Activated CD4-positive, alpha-beta T cell treated with anti-CD3 and anti-CD28 coated beads for 36 hours (primary cell): Measurements from ENCODE around the gene PRKG1. TPM values are rescaled to one million over a fixed set of nuclear protein-coding genes. Genes with fewer than 3 reads are reported as not detected.

ENCODE experiments used
- ATAC-seq: fragments of 200-7000 bp; cut with Tn5 transposase; one replicate; pipeline ENCODE4 v1.10.0; 2021; ENCODE audit warnings: mild to moderate bottlenecking, moderate library complexity
- CTCF ChIA-PET: fragments of 350-600 bp; sonication (Branson Sonifier 250); formaldehyde crosslinking; loops from one replicate; lab custom pipeline; 2021; ENCODE audit warnings: antibody characterized with exemption; lab: Charles Lee
- POLR2A ChIA-PET: fragments of 350-600 bp; sonication (Branson Sonifier 250); formaldehyde crosslinking; loops from one replicate; lab custom pipeline; 2021; ENCODE audit warnings: antibody characterized with exemption, inconsistent platforms; lab: Charles Lee
- DNase-seq: peaks from one replicate; pipeline ENCODE4 v3.0.0-alpha.2; 2020
- H3K27ac Mint-ChIP-seq: one replicate; pipeline ENCODE4 v1.8.0; 2021; ENCODE audit warnings: mixed read lengths
- H3K27me3 Mint-ChIP-seq: one replicate; pipeline ENCODE4 v1.8.0; 2021; ENCODE audit warnings: mixed read lengths
- H3K36me3 Mint-ChIP-seq: one replicate; pipeline ENCODE4 v1.8.0; 2021; ENCODE audit warnings: low read depth, mixed read lengths
- H3K4me1 Mint-ChIP-seq: one replicate; pipeline ENCODE4 v1.8.0; 2021; ENCODE audit warnings: mixed read lengths
- H3K4me3 Mint-ChIP-seq: one replicate; pipeline ENCODE4 v1.8.0; 2021; ENCODE audit warnings: mild to moderate bottlenecking, moderate library complexity, mixed read lengths
- H3K9me3 Mint-ChIP-seq: one replicate; pipeline ENCODE4 v1.8.0; 2021; ENCODE audit warnings: low read depth, mixed read lengths
- intact Hi-C, 2 experiments: fragments of 100-400 bp; cut with DNase I in 1 of 2; cut with micrococcal nuclease in 1 of 2; formaldehyde crosslinking; loops; one replicate each; pipeline versions ENCODE4 v1.14.2 to v1.15.1; 2022 to 2024; cut with DNase I, micrococcal nuclease
- total RNA-seq, 2 experiments: library from RNA; stranded (reverse); gene quantifications; one replicate each; pipeline ENCODE4 v1.2.3, GENCODE V29; 2021

Gene PRKG1
- total RNA-seq, 2 experiments from 2014 or later: not detected

DNA sequence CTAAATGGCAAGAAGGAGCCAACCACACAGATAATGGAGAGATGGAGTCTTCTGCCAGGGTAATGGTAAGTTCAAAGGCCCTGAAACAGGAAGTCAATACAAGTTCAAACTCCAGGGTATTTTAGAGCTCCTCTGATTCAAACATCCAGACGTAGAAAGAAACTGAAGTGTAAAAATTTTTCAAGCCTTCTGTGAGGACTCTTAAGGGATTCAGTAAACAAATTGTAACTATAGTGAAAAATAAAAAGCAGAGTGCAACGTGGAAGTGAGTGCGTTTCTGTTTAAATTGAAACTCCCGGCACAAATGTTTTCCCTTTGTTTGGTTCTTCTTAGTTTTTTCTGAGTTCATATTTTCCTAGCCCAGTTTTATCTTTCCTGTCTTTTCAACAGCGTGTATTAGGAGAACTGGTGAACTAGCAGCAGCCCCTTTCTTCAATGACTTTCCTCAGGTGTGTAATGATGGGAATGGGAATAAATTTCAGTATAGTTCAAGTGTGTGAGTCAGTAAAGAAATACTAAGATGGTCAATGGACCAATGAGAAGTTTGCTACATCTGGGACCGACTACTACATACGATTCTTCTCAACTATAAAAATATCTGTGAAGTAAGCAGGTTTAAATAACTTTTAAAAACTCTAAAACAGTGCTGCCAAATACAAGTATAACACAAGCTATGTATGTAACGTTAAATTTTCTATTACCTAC, 326.3 kb downstream of the PRKG1 start:
- no peak for DNase-seq
- ATAC-seq: no peak
- Mint-ChIP-seq H3K27ac (no peak overlapping the region), H3K27me3 (peaks cover 6% of the 10 kb centered on the region), H3K36me3 (no peaks in the 10 kb centered on the region), H3K9me3 (no peaks in the 10 kb centered on the region), H3K4me1 (no peaks in the 10 kb centered on the region), H3K4me3 (no peak overlapping the region)
- intact Hi-C loops: no loop called here
- POLR2A ChIA-PET: no interaction called here
- CTCF ChIA-PET: no interaction called here

DNA sequence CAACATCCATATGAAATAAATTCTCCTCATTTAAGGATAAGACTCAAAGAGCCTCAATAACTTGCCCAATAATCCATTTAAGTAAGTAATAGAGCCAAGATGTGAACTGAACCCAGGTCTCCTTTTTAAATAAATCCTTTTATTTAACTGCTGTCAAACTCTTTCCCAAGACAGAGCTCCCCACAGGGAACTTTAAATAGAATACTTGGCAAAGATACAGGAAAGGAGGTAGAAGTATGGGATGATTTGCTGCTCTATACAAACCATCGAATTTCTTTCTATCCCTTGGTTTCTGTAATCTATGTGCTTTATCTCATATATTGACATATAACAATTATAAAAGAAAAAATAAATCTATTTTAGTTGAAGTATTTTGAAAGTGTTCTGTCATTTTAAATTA, 329.2 kb downstream of the PRKG1 start:
- DNase-seq: no peak
- POLR2A ChIA-PET: no interaction called here
- CTCF ChIA-PET: interaction anchor here (1.0 kb wide), 1 partner anchor 556 kb away, joined by 4 read pairs; no protein-coding TSS in a partner anchor
- Mint-ChIP-seq H3K4me3 (no peak overlapping the region), H3K27ac (no peak overlapping the region), H3K4me1 (no peaks in the 10 kb centered on the region), H3K27me3 (peaks cover 3% of the 10 kb centered on the region), H3K9me3 (no peaks in the 10 kb centered on the region), H3K36me3 (no peaks in the 10 kb centered on the region)
- intact Hi-C loops: no loop called here
- ATAC-seq: no peak

DNA sequence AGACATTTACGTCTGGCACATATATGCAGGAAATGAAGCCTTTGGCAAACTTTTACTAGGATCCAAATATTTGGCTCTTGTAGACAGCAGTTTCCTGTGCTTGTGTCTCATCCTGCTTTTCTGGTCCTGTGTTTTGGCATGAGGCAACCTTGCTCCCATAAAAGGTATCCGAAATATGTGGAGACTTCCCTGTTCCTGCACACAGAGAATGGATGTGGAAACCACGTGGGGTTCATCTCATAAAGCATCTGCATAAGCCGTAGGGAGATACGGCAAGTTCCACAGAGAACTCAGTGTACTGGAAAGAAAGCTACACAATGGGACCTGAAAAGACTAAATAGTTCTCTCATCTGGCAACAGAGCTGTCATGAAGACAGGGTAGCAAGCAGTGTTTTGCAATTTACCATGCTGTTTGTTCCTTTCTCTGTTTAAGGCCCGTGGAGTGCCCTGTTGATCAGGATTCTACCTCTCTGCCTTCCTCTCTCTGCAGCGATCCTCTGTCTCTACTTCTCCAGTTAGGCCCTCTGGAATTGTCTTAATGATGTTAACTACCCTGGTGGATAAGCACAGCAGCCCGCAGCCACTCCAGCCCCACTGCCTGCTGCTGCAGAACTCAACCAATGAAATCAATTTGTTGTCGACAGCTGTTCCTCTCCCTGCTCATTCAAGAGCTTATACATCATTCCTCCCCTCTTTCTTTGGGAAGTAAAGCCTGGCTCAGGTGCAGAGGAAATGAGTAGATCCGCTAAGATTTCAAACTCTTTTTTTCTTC, 331.5 kb downstream of the PRKG1 start:
- ATAC-seq (no peak), DNase-seq (no peak)
- intact Hi-C loops: no loop called here
- no peaks in the 10 kb centered on the region for H3K9me3 Mint-ChIP-seq
- no peaks in the 10 kb centered on the region for H3K27me3 Mint-ChIP-seq
- ChIA-PET CTCF (no interaction called here), POLR2A (no interaction called here)
- H3K27ac Mint-ChIP-seq: no peak overlapping the region
- no peaks in the 10 kb centered on the region for H3K36me3 Mint-ChIP-seq
- no peaks in the 10 kb centered on the region for H3K4me1 Mint-ChIP-seq
- no peak overlapping the region for H3K4me3 Mint-ChIP-seq

GRCh38 chr10:51406581-51406980, 332.3 kb downstream of the PRKG1 start:
- Mint-ChIP-seq H3K36me3 (no peaks in the 10 kb centered on the region), H3K4me3 (no peak overlapping the region), H3K4me1 (no peaks in the 10 kb centered on the region), H3K27me3 (no peaks in the 10 kb centered on the region), H3K9me3 (no peaks in the 10 kb centered on the region), H3K27ac (no peak overlapping the region)
- no peak for ATAC-seq
- intact Hi-C loops: no loop called here
- ChIA-PET POLR2A (no interaction called here), CTCF (no interaction called here)
- DNase-seq: no peak

DNA sequence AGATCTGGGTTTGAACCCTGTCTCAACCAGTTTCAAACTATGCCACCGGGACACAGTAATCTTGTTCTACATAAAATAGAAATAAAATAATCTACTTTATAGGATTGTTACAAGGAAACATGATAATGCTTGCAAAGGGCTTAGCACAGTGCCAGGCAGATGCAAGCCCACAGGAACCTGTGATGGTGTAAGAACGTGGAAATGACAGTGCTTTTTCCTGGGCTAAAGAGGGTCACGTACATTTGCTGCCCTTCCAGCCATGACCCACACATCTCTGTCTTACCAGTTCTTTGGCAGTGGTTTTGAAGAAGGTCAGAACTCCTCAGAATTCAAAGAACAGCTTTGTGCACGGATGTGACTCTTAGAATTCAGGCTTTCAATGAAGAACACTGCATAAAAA, 342.2 kb downstream of the PRKG1 start:
- H3K4me3 Mint-ChIP-seq: no peak overlapping the region

DNA sequence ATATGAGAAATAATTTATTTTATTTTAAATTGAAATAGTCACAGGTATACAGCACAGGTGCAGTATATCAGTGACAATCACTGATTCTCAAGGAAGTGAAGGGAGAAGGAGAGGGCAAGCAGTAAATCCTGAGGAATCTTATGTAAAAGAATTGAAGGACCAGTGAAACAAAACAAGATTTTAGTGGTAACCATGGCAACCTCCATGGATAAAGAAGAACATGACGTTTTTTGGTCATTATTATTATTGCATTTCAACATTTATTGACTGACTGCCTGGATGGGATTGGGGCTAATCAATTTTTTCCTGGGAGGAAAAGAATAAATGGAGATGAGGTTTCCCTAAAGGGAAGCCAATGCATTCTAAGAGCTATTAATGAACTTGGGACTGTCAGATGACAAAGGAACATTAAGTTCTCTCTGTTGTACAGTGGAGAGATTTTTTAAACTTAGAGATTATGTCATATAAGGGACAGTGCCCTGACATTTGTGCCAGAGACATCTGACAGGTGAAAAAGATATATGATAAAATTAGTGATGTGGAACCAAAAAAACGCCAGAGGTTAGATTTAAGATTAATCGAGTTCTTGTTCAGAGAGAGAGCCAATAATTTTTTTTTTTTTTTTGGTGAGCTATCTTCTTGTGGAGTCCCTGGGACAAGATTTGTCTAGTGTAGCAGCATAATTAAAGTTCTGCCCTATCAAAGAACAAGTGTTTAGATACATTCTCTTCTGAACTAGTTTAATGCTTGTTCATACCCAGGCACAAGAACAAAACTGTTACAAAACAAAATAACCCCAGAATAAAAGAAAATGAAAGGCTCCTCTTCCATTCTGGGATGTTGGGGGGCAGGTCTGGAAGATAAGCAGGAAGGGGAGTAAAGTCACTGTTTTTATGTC, 345.2 kb downstream of the PRKG1 start:
- Mint-ChIP-seq H3K4me3 (no peak overlapping the region), H3K27ac (no peak overlapping the region), H3K27me3 (peaks cover 8% of the 10 kb centered on the region), H3K4me1 (no peaks in the 10 kb centered on the region), H3K9me3 (no peaks in the 10 kb centered on the region), H3K36me3 (no peaks in the 10 kb centered on the region)
- ChIA-PET CTCF (interaction anchor here (0.8 to 1.1 kb wide), 2 partner anchors 11 to 30 kb away, joined by 3 read pairs; no protein-coding TSS in a partner anchor), POLR2A (no interaction called here)
- intact Hi-C loops: loop anchor here in 1 of 2 experiments (5.0 kb wide), 1 partner anchor 357 kb away; no protein-coding TSS in a partner anchor
- DNase-seq (no peak), ATAC-seq (no peak)

More for the DNA sequence above, 342.2 kb downstream of the PRKG1 start:
- no peaks in the 10 kb centered on the region for H3K4me1 Mint-ChIP-seq
- intact Hi-C loops: no loop called here
- ChIA-PET CTCF (no interaction called here), POLR2A (no interaction called here)
- DNase-seq: no peak
- H3K9me3 Mint-ChIP-seq: no peaks in the 10 kb centered on the region
- H3K27ac Mint-ChIP-seq: no peak overlapping the region
- H3K27me3 Mint-ChIP-seq: peaks cover 8% of the 10 kb centered on the region
- H3K36me3 Mint-ChIP-seq: no peaks in the 10 kb centered on the region
- no peak for ATAC-seq

DNA sequence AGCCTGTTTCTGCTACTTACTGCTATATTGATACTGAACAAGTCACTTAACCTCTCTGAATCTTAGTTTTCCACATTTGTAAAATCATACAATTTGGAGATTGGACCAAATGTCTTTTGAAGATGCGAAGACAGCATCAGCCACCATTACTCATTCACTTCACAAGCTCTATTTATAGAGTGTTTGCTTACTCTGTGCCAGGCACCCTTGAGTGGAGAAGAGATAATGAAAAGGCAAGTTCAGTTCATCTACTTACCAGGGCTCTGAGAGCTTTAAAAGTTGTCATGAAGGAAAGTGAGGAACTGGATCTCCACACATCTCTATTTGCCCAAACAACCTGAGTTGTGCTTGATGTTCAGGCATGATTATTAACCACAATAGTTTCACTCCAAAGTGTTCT, 347.6 kb downstream of the PRKG1 start:
- ChIA-PET CTCF (interaction anchor here (0.9 to 1.6 kb wide), 6 partner anchors 9 to 541 kb away, joined by 3 to 8 read pairs (median 3); no protein-coding TSS in a partner anchor), POLR2A (no interaction called here)
- Mint-ChIP-seq H3K4me1 (no peaks in the 10 kb centered on the region), H3K27me3 (peaks cover 2% of the 10 kb centered on the region), H3K9me3 (no peaks in the 10 kb centered on the region), H3K36me3 (no peaks in the 10 kb centered on the region), H3K4me3 (no peak overlapping the region), H3K27ac (no peak overlapping the region)
- intact Hi-C loops: loop anchor here in 1 of 2 experiments (1.0 to 5.0 kb wide), 2 partner anchors 360 to 421 kb away; no protein-coding TSS in a partner anchor
- no peak for DNase-seq
- no peak for ATAC-seq

DNA sequence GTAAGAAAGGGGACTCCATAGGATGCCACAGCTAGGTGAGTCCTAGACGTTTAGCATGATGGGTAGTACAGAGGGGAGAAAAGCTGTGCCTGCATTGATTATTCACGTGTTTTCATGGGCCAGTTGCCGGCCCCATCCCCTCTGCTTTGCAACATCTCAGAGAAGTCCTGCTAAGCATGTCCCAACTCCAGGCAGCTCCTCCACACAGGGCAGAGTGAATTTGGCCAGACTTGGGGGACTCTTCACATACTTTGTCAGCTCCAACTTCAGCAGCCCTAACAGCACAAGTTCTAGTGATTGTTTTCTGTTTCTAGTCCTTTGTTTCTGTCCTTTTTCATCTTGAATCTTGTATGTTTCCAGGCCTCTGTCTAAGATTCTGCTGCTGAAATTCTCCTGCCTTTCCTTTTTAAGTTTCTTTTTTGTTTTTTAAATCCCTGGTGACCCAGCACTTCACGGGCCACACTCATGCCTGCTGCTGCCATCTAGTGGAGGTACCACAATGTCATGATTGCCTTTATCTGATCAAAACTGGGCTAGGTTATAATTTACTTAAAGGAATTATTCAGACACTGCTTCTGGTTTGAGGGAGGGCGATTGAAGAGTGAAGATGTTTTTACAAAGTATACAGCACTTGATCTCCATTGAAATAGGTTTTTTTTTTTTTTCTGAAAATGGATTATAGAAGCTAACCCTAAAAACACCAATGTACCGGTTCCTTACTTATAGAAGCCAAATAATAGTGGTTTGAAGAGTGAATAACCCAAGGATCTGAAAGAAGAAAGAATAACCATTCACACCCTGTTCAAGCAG, 348.2 kb downstream of the PRKG1 start:
- H3K9me3 Mint-ChIP-seq: no peaks in the 10 kb centered on the region
- peaks cover 2% of the 10 kb centered on the region for H3K27me3 Mint-ChIP-seq
- DNase-seq: peak; percentile 59
- ChIA-PET POLR2A (no interaction called here), CTCF (interaction anchor here (0.9 to 1.6 kb wide), 6 partner anchors 9 to 540 kb away, joined by 3 to 8 read pairs (median 3); no protein-coding TSS in a partner anchor)
- no peaks in the 10 kb centered on the region for H3K4me1 Mint-ChIP-seq
- H3K27ac Mint-ChIP-seq: no peak overlapping the region
- no peak overlapping the region for H3K4me3 Mint-ChIP-seq
- intact Hi-C loops: loop anchor here in 1 of 2 experiments (1.0 to 5.0 kb wide), 2 partner anchors 360 to 421 kb away; no protein-coding TSS in a partner anchor
- no peaks in the 10 kb centered on the region for H3K36me3 Mint-ChIP-seq
- ATAC-seq: no peak

DNA sequence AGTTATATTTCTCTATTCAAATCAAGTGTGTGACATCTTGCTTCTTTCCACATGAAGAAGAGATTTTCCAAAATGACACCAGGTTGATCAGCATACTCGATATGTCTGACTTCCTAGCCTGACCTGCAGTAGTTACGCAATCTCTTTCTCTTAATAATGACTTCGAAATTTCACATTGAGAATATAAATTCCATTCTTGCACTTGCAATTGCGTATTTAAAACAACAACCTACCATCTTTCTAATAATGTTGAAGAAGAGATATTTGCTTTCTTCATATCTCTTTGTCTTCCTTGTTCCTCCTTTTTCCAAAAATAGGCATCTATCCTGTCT, 348.8 kb downstream of the PRKG1 start:
- POLR2A ChIA-PET: no interaction called here
- no peaks in the 10 kb centered on the region for H3K4me1 Mint-ChIP-seq
- CTCF ChIA-PET: no interaction called here
- H3K36me3 Mint-ChIP-seq: no peaks in the 10 kb centered on the region
- intact Hi-C loops: loop anchor here in 1 of 2 experiments (5.0 kb wide), 1 partner anchor 361 kb away; no protein-coding TSS in a partner anchor
- H3K9me3 Mint-ChIP-seq: no peaks in the 10 kb centered on the region
- peaks cover 4% of the 10 kb centered on the region for H3K27me3 Mint-ChIP-seq
- no peak overlapping the region for H3K4me3 Mint-ChIP-seq
- no peak for ATAC-seq
- no peak overlapping the region for H3K27ac Mint-ChIP-seq
- DNase-seq: no peak

DNA sequence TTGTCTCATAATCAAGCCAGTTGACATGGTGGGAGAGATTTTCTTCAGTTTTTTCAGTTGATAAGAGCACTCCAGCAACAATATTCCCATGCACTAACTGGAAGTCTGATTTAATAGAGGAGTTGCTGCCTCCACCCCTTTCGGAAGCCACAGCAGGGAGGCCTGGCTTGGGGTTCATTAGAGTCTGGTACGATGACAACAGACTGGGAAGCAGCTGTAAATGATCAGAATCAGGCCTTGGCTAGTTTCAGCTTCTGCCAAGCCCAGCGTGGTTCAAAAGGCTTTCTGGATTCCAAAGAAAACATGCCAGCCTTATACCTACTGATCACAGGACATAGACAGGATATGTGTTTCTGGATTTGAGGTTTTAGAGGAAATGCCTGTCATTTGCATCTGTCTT, 351.1 kb downstream of the PRKG1 start:
- intact Hi-C loops: no loop called here
- no peak overlapping the region for H3K27ac Mint-ChIP-seq
- H3K9me3 Mint-ChIP-seq: no peaks in the 10 kb centered on the region
- CTCF ChIA-PET: no interaction called here
- DNase-seq (no peak), ATAC-seq (no peak)
- no peak overlapping the region for H3K4me3 Mint-ChIP-seq
- H3K4me1 Mint-ChIP-seq: no peaks in the 10 kb centered on the region
- POLR2A ChIA-PET: no interaction called here
- no peaks in the 10 kb centered on the region for H3K36me3 Mint-ChIP-seq
- peaks cover 2% of the 10 kb centered on the region for H3K27me3 Mint-ChIP-seq
